GM04503 (cell line): ENCODE results near the gene GALM.
A peak's percentile ranks its signal among the peaks of the same experiment; 100 is the strongest.
"Not testable (repeated sequence)": the region's sequence is repeated elsewhere in the genome, so short reads cannot be mapped to it uniquely, and the experiment has no call there.

Experiments
- DNase-seq: peaks from one replicate; pipeline ENCODE4 v3.0.0-alpha.2; 2012; ENCODE audit warnings: low read depth

Gene GALM

GRCh38 chr2:38682008-38682575, 16.2 kb downstream of the GALM start:
- DNase-seq = no peak

GRCh38 chr2:38682620-38683019, 16.7 kb downstream of the GALM start:
- DNase-seq = not testable (repeated sequence)

GRCh38 chr2:38683766-38684165, 17.9 kb downstream of the GALM start:
- DNase-seq = no peak

GRCh38 chr2:38685116-38685735, 19.3 kb downstream of the GALM start:
- no peak for DNase-seq

GRCh38 chr2:38690499-38691420, 24.8 kb downstream of the GALM start:
- peak; percentile 78 for DNase-seq

GRCh38 chr2:38691994-38692393, 26.1 kb downstream of the GALM start:
- no peak for DNase-seq

GRCh38 chr2:38692636-38693318, 26.9 kb downstream of the GALM start:
- DNase-seq = no peak

GRCh38 chr2:38697116-38697840, 31.4 kb downstream of the GALM start:
- DNase-seq = no peak

GRCh38 chr2:38698467-38699003, 32.6 kb downstream of the GALM start:
- DNase-seq = no peak

GRCh38 chr2:38700113-38700785, 34.3 kb downstream of the GALM start:
- DNase-seq = no peak

- no peak for DNase-seq
Observed at GRCh38 chr2:38700881-38701458, 35.1 kb downstream of the GALM start.

- no peak for DNase-seq
Observed at GRCh38 chr2:38701542-38701941, 35.6 kb downstream of the GALM start.

GRCh38 chr2:38702413-38702812, 36.5 kb downstream of the GALM start:
- peak; percentile 74 for DNase-seq

- not testable (repeated sequence) for DNase-seq
Observed at GRCh38 chr2:38703336-38703735, 37.4 kb downstream of the GALM start.

- DNase-seq = no peak
Observed at GRCh38 chr2:38704664-38705063, 38.8 kb downstream of the GALM start.

GRCh38 chr2:38706846-38707345, 41.0 kb downstream of the GALM start:
- DNase-seq = no peak

- not testable (repeated sequence) for DNase-seq
Observed at GRCh38 chr2:38708491-38708890, 42.6 kb downstream of the GALM start.

- no peak for DNase-seq
Observed at GRCh38 chr2:38708900-38709566, 43.1 kb downstream of the GALM start.

- DNase-seq = no peak
Observed at GRCh38 chr2:38709567-38710194, 43.8 kb downstream of the GALM start.
